ENCODE data around the gene DRD4. TPM values are rescaled to one million over a fixed set of nuclear protein-coding genes. Genes with fewer than 3 reads are reported as not detected.

DRD4 gene
- polyA plus RNA-seq, 1 donor = 1.3 TPM

GRCh38 chr11:630871-631270 is 6.2 kb upstream of the DRD4 start:
- Histone ChIP-seq H3K4me1 (ENCODE audit: control insufficient read depth, insufficient read depth, low read length) (peaks cover 5% of the 10 kb centered on the region), H3K27ac (ENCODE audit: low read length) (no peak overlapping the region), H3K36me3 (ENCODE audit: control insufficient read depth, insufficient read depth, low read length) (no peaks in the 10 kb centered on the region), H3K9me3 (ENCODE audit: control insufficient read depth, low read depth, low read length) (peaks cover 11% of the 10 kb centered on the region), H3K4me3 (ENCODE audit: low read length) (no peak overlapping the region), H3K27me3 (ENCODE audit: control insufficient read depth, insufficient read depth, low read length) (peaks cover 7% of the 10 kb centered on the region)
- WGBS (ENCODE audit: insufficient coverage, low lambda C conversion rate) = 100% methylated on average over 1 of the region's 5 CpGs
- no peak for DNase-seq

- H3K36me3 ChIP-seq (ENCODE audit: control insufficient read depth, insufficient read depth, low read length) = no peaks in the 10 kb centered on the region
- DNase-seq = no peak
- H3K9me3 ChIP-seq (ENCODE audit: control insufficient read depth, low read depth, low read length) = peaks cover 8% of the 10 kb centered on the region
- no peak overlapping the region for H3K27ac ChIP-seq (ENCODE audit: low read length)
- no CpG with 5 or more reads among the region's 22 CpGs for WGBS (ENCODE audit: insufficient coverage, low lambda C conversion rate)
- peaks cover 21% of the 10 kb centered on the region for H3K4me1 ChIP-seq (ENCODE audit: control insufficient read depth, insufficient read depth, low read length)
- peaks cover 46% of the 10 kb centered on the region for H3K27me3 ChIP-seq (ENCODE audit: control insufficient read depth, insufficient read depth, low read length)
- H3K4me3 ChIP-seq (ENCODE audit: low read length) = no peak overlapping the region
Measured at GRCh38 chr11:635945-636510, 1.0 kb upstream of the DRD4 start.

DNA sequence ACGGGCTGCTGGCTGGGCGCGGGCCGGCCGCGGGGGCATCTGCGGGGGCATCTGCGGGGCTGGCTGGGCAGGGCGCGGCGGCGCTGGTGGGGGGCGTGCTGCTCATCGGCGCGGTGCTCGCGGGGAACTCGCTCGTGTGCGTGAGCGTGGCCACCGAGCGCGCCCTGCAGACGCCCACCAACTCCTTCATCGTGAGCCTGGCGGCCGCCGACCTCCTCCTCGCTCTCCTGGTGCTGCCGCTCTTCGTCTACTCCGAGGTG is 194 bp downstream of the DRD4 start:
- no peak for DNase-seq
- WGBS (ENCODE audit: insufficient coverage, low lambda C conversion rate) = no CpG with 5 or more reads among the region's 34 CpGs
- Histone ChIP-seq H3K36me3 (ENCODE audit: control insufficient read depth, insufficient read depth, low read length) (peaks cover 2% of the 10 kb centered on the region), H3K27me3 (ENCODE audit: control insufficient read depth, insufficient read depth, low read length) (peaks cover 47% of the 10 kb centered on the region), H3K4me1 (ENCODE audit: control insufficient read depth, insufficient read depth, low read length) (peaks cover 21% of the 10 kb centered on the region), H3K4me3 (ENCODE audit: low read length) (no peak overlapping the region), H3K27ac (ENCODE audit: low read length) (no peak overlapping the region), H3K9me3 (ENCODE audit: control insufficient read depth, low read depth, low read length) (peaks cover 8% of the 10 kb centered on the region)

GRCh38 chr11:637593-638521 is 788 bp downstream of the DRD4 start:
- Histone ChIP-seq H3K9me3 (ENCODE audit: control insufficient read depth, low read depth, low read length) (peaks cover 8% of the 10 kb centered on the region), H3K4me1 (ENCODE audit: control insufficient read depth, insufficient read depth, low read length) (peaks cover 21% of the 10 kb centered on the region), H3K4me3 (ENCODE audit: low read length) (no peak overlapping the region), H3K27ac (ENCODE audit: low read length) (no peak overlapping the region), H3K27me3 (ENCODE audit: control insufficient read depth, insufficient read depth, low read length) (peaks cover 47% of the 10 kb centered on the region), H3K36me3 (ENCODE audit: control insufficient read depth, insufficient read depth, low read length) (peaks cover 4% of the 10 kb centered on the region)
- no CpG with 5 or more reads among the region's 55 CpGs for WGBS (ENCODE audit: insufficient coverage, low lambda C conversion rate)
- DNase-seq = no peak

- Histone ChIP-seq H3K4me3 (ENCODE audit: low read length) (no peak overlapping the region), H3K27me3 (ENCODE audit: control insufficient read depth, insufficient read depth, low read length) (peaks cover 47% of the 10 kb centered on the region), H3K36me3 (ENCODE audit: control insufficient read depth, insufficient read depth, low read length) (peaks cover 10% of the 10 kb centered on the region), H3K27ac (ENCODE audit: low read length) (no peak overlapping the region), H3K9me3 (ENCODE audit: control insufficient read depth, low read depth, low read length) (peaks cover 8% of the 10 kb centered on the region), H3K4me1 (ENCODE audit: control insufficient read depth, insufficient read depth, low read length) (peaks cover 21% of the 10 kb centered on the region)
- WGBS (ENCODE audit: insufficient coverage, low lambda C conversion rate) = no CpG with 5 or more reads among the region's 28 CpGs
- DNase-seq = no peak
Measured at GRCh38 chr11:638631-639331, 1.7 kb downstream of the DRD4 start.

DNA sequence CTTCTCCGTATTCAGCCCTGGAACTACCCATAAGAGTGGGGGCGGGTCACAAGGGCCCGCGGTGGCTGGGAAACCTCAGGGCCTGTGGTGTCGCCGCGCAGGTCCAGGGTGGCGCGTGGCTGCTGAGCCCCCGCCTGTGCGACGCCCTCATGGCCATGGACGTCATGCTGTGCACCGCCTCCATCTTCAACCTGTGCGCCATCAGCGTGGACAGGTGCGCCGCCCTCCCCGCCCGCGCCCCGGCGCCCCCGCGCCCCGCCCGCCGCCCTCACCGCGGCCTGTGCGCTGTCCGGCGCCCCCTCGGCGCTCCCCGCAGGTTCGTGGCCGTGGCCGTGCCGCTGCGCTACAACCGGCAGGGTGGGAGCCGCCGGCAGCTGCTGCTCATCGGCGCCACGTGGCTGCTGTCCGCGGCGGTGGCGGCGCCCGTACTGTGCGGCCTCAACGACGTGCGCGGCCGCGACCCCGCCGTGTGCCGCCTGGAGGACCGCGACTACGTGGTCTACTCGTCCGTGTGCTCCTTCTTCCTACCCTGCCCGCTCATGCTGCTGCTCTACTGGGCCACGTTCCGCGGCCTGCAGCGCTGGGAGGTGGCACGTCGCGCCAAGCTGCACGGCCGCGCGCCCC is 2.4 kb downstream of the DRD4 start:
- H3K4me1 ChIP-seq (ENCODE audit: control insufficient read depth, insufficient read depth, low read length) = peaks cover 21% of the 10 kb centered on the region
- peaks cover 8% of the 10 kb centered on the region for H3K9me3 ChIP-seq (ENCODE audit: control insufficient read depth, low read depth, low read length)
- H3K27me3 ChIP-seq (ENCODE audit: control insufficient read depth, insufficient read depth, low read length) = peaks cover 47% of the 10 kb centered on the region
- H3K27ac ChIP-seq (ENCODE audit: low read length) = no peak overlapping the region
- no peak overlapping the region for H3K4me3 ChIP-seq (ENCODE audit: low read length)
- DNase-seq = no peak
- no CpG with 5 or more reads among the region's 80 CpGs for WGBS (ENCODE audit: insufficient coverage, low lambda C conversion rate)
- H3K36me3 ChIP-seq (ENCODE audit: control insufficient read depth, insufficient read depth, low read length) = peaks cover 16% of the 10 kb centered on the region

DNA sequence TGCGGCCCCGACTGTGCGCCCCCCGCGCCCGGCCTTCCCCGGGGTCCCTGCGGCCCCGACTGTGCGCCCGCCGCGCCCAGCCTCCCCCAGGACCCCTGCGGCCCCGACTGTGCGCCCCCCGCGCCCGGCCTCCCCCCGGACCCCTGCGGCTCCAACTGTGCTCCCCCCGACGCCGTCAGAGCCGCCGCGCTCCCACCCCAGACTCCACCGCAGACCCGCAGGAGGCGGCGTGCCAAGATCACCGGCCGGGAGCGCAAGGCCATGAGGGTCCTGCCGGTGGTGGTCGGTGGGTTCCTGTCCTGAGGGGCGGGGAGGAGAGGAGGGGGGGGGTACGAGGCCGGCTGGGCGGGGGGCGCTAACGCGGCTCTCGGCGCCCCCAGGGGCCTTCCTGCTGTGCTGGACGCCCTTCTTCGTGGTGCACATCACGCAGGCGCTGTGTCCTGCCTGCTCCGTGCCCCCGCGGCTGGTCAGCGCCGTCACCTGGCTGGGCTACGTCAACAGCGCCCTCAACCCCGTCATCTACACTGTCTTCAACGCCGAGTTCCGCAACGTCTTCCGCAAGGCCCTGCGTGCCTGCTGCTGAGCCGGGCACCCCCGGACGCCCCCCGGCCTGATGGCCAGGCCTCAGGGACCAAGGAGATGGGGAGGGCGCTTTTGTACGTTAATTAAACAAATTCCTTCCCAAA is 3.1 kb downstream of the DRD4 start:
- no peak overlapping the region for H3K27ac ChIP-seq (ENCODE audit: low read length)

DNA sequence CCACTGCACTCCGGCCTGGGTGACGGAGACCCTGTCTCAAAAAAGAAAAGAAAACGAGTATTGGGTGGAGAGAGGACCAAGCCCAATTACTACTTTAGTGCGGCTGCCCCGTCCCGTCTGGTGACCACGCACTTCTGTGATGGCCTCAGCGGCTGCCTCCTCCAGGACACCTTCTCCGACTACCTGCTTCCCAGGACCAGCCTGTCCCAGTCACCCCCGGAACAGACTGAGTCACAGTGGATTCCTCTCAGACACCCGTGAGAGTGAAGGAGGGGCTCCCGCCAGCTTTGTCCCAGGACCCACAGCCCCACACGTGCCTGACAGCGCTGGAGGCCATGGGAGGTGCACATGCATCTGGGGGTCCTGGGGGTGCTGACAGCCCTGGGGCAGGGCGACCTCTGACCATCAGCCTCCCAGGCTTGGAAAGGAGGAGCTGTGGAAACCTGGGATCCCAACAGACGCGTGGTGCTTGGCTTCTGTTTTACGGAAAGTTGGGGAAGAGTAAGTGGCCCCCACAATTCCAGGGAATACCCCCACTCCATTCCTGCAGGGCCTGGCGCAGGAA is 4.8 kb downstream of the DRD4 start:
- Histone ChIP-seq H3K4me3 (ENCODE audit: low read length) (no peak overlapping the region), H3K27ac (ENCODE audit: low read length) (no peak overlapping the region), H3K27me3 (ENCODE audit: control insufficient read depth, insufficient read depth, low read length) (peaks cover 33% of the 10 kb centered on the region), H3K4me1 (ENCODE audit: control insufficient read depth, insufficient read depth, low read length) (peaks cover 20% of the 10 kb centered on the region), H3K36me3 (ENCODE audit: control insufficient read depth, insufficient read depth, low read length) (peaks cover 20% of the 10 kb centered on the region), H3K9me3 (ENCODE audit: control insufficient read depth, low read depth, low read length) (peaks cover 8% of the 10 kb centered on the region)
- WGBS (ENCODE audit: insufficient coverage, low lambda C conversion rate) = no CpG with 5 or more reads among the region's 19 CpGs
- DNase-seq = no peak

More for the DNA sequence above, 3.1 kb downstream of the DRD4 start:
- H3K36me3 ChIP-seq (ENCODE audit: control insufficient read depth, insufficient read depth, low read length) = peaks cover 18% of the 10 kb centered on the region
- H3K9me3 ChIP-seq (ENCODE audit: control insufficient read depth, low read depth, low read length) = peaks cover 8% of the 10 kb centered on the region
- H3K27me3 ChIP-seq (ENCODE audit: control insufficient read depth, insufficient read depth, low read length) = peaks cover 47% of the 10 kb centered on the region
- peaks cover 21% of the 10 kb centered on the region for H3K4me1 ChIP-seq (ENCODE audit: control insufficient read depth, insufficient read depth, low read length)
- DNase-seq = no peak
- WGBS (ENCODE audit: insufficient coverage, low lambda C conversion rate) = no CpG with 5 or more reads among the region's 69 CpGs
- H3K4me3 ChIP-seq (ENCODE audit: low read length) = no peak overlapping the region

- DNase-seq = no peak
- H3K36me3 ChIP-seq (ENCODE audit: control insufficient read depth, insufficient read depth, low read length) = peaks cover 20% of the 10 kb centered on the region
- no CpG with 5 or more reads among the region's 9 CpGs for WGBS (ENCODE audit: insufficient coverage, low lambda C conversion rate)
- peaks cover 4% of the 10 kb centered on the region for H3K9me3 ChIP-seq (ENCODE audit: control insufficient read depth, low read depth, low read length)
- H3K27me3 ChIP-seq (ENCODE audit: control insufficient read depth, insufficient read depth, low read length) = peaks cover 21% of the 10 kb centered on the region
- H3K27ac ChIP-seq (ENCODE audit: low read length) = no peak overlapping the region
- no peak overlapping the region for H3K4me3 ChIP-seq (ENCODE audit: low read length)
- H3K4me1 ChIP-seq (ENCODE audit: control insufficient read depth, insufficient read depth, low read length) = peaks cover 16% of the 10 kb centered on the region
Measured at GRCh38 chr11:643366-643765, 6.3 kb downstream of the DRD4 start.
